ENCODE data around the gene SSNA1.
A peak's percentile ranks its signal among the peaks of the same experiment; 100 is the strongest.

The SSNA1 gene

GRCh38 chr9:137168573-137168903, 19.9 kb upstream of the SSNA1 start:
- DNase-seq (ENCODE audit: low spot score): no peak

- DNase-seq (ENCODE audit: low spot score): peak; percentile 24
Observed at GRCh38 chr9:137168904-137169856, 19.3 kb upstream of the SSNA1 start.

GRCh38 chr9:137169896-137170358, 18.5 kb upstream of the SSNA1 start, which contains the start of gene LRRC26:
TSS of gene LRRC26 (minus strand) at chr9:137170051. CDS start at chr9:137169943, 108 bp downstream.
- DNase-seq (ENCODE audit: low spot score): no peak

GRCh38 chr9:137170486-137171148, 17.9 kb upstream of the SSNA1 start:
- DNase-seq (ENCODE audit: low spot score): no peak

- no peak for DNase-seq (ENCODE audit: low spot score)
Observed at GRCh38 chr9:137171149-137171900, 17.2 kb upstream of the SSNA1 start.

GRCh38 chr9:137172901-137173795, 15.3 kb upstream of the SSNA1 start:
- DNase-seq (ENCODE audit: low spot score): no peak

GRCh38 chr9:137173796-137174664, 14.4 kb upstream of the SSNA1 start:
- no peak for DNase-seq (ENCODE audit: low spot score)

- DNase-seq (ENCODE audit: low spot score): no peak
Observed at GRCh38 chr9:137174722-137175293, 13.7 kb upstream of the SSNA1 start.

GRCh38 chr9:137175345-137175961, 13.0 kb upstream of the SSNA1 start:
- no peak for DNase-seq (ENCODE audit: low spot score)

GRCh38 chr9:137176302-137177182, 11.9 kb upstream of the SSNA1 start:
- no peak for DNase-seq (ENCODE audit: low spot score)

- DNase-seq (ENCODE audit: low spot score): peak; percentile 42
Observed at GRCh38 chr9:137178201-137178938, 10.1 kb upstream of the SSNA1 start.

- no peak for DNase-seq (ENCODE audit: low spot score)
Observed at GRCh38 chr9:137178939-137179630, 9.4 kb upstream of the SSNA1 start.

- DNase-seq (ENCODE audit: low spot score): no peak
Observed at GRCh38 chr9:137179761-137180160, 8.7 kb upstream of the SSNA1 start.

- no peak for DNase-seq (ENCODE audit: low spot score)
Observed at GRCh38 chr9:137180491-137180890, 8.0 kb upstream of the SSNA1 start.

GRCh38 chr9:137181680-137182079, 6.8 kb upstream of the SSNA1 start:
- DNase-seq (ENCODE audit: low spot score): no peak

- DNase-seq (ENCODE audit: low spot score): no peak
Observed at GRCh38 chr9:137182836-137183235, 5.6 kb upstream of the SSNA1 start.

- no peak for DNase-seq (ENCODE audit: low spot score)
Observed at GRCh38 chr9:137183980-137184595, 4.4 kb upstream of the SSNA1 start.
